Measurements from ENCODE around the gene HNRNPA1.
"Not testable (repeated sequence)": the region's sequence is repeated elsewhere in the genome, so short reads cannot be mapped to it uniquely, and the experiment has no call there.

HNRNPA1 gene

DNA sequence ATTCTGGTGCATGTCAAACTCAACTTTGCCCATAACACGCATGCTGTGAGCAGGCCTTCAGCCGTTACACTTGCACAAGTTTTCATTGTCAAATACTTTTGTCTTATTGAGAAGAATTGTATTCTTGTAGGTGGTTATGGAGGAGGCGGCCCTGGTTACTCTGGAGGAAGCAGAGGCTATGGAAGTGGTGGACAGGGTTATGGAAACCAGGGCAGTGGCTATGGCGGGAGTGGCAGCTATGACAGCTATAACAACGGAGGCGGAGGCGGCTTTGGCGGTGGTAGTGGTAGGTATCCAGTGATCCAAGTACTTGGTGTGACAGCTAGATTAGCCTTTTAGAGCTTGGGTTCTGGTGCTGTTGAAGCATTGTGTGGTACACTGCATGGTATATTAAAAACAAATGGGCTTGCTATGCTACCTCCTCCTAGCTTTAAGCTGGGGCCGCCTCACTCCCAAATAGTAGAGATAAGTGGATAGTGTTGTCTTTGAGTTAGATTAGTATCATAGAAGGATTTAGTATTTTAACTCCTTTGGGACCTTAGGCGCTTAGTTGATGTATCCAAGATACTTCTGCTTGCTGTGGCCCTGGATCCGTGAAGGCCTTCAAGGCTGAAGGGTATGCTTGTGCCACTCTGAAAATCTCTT lies 2.5 kb downstream of the HNRNPA1 start:
- peaks cover 24 to 55% of the 10 kb centered on the region in 2 donors for H3K4me1 Mint-ChIP-seq
- H3K9me3 Mint-ChIP-seq: no peaks in the 10 kb centered on the region
- no peaks in the 10 kb centered on the region for H3K27me3 Mint-ChIP-seq
- DNase-seq (no peak), ATAC-seq (replicated peaks) (no peak)
- H3K27ac Mint-ChIP-seq: no peak overlapping the region
- H3K4me3 Mint-ChIP-seq: no peak overlapping the region
- H3K36me3 Mint-ChIP-seq: peaks cover 18 to 32% of the 10 kb centered on the region in 2 donors

GRCh38 chr12:54284070-54284780 lies 3.7 kb downstream of the HNRNPA1 start:
- H3K9me3 Mint-ChIP-seq; DNase-seq; ATAC-seq (replicated peaks); H3K27me3 Mint-ChIP-seq: not testable (repeated sequence)
- H3K36me3 Mint-ChIP-seq: peaks cover 18 to 32% of the 10 kb centered on the region in 2 donors
- peaks cover 22 to 54% of the 10 kb centered on the region in 2 donors for H3K4me1 Mint-ChIP-seq
- H3K4me3 Mint-ChIP-seq: peak overlapping the region in 1 of 2 donors; percentile 57
- peak overlapping the region; percentile 81 for H3K27ac Mint-ChIP-seq

DNA sequence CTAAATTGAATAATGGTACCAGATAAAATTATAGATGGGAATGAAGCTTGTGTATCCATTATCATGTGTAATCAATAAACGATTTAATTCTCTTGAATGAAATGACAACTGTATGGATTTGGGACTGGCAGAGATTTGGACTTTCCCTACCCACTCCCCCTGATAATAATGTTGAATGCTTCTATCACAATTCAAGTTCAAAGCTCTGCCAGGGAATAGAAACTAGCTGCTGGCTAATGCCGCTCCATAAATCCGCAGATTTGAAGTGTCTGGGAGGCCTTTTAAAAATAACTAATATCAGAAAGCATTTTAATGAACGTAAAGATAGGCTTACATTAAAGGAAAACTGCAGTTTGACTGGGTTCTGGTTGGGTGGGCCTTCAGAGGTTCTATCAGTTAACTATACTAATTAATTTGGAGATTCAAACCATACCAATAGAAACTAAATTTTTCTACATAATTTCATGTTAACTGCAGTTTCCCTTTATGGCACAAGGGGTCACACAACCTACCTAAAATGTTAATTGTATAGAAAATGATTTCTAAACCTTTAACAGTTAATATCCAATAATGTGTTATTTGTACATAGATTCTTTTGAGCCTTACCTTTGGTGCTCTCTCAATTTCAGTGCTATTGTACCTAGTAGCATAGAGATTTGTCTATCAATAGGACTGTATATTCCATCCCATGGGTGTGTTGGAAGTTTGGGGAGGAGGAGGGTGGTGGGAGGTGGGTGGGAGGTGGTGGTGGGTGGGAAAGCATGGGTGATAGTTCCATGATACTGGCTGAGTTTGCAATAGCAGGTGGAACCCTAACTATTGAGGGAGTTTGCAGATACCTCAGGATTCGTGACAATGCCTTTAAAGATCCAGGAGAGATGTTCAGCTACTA lies 4.9 kb downstream of the HNRNPA1 start:
- H3K4me1 Mint-ChIP-seq: peaks cover 25 to 61% of the 10 kb centered on the region in 2 donors
- peaks cover 20 to 32% of the 10 kb centered on the region in 2 donors for H3K36me3 Mint-ChIP-seq
- H3K27me3 Mint-ChIP-seq: no peaks in the 10 kb centered on the region
- H3K27ac Mint-ChIP-seq: peak overlapping the region; percentile 80
- DNase-seq (no peak), ATAC-seq (replicated peaks) (no peak)
- no peaks in the 10 kb centered on the region for H3K9me3 Mint-ChIP-seq
- peak overlapping the region in 1 of 2 donors; percentile 18 for H3K4me3 Mint-ChIP-seq

GRCh38 chr12:54286042-54287030 lies 5.8 kb downstream of the HNRNPA1 start:
- ATAC-seq (replicated peaks) (no peak), DNase-seq (no peak)
- Mint-ChIP-seq H3K4me1 (peaks cover 25 to 61% of the 10 kb centered on the region in 2 donors), H3K36me3 (peaks cover 20 to 32% of the 10 kb centered on the region in 2 donors), H3K27ac (peak overlapping the region; percentile 80), H3K9me3 (no peaks in the 10 kb centered on the region), H3K27me3 (no peaks in the 10 kb centered on the region), H3K4me3 (peak overlapping the region in 1 of 2 donors; percentile 18)

- Mint-ChIP-seq H3K27ac (peak overlapping the region; percentile 47), H3K27me3 (no peaks in the 10 kb centered on the region)
- DNase-seq: no peak
Observed at GRCh38 chr12:54287261-54288157, 7.0 kb downstream of the HNRNPA1 start.

DNA sequence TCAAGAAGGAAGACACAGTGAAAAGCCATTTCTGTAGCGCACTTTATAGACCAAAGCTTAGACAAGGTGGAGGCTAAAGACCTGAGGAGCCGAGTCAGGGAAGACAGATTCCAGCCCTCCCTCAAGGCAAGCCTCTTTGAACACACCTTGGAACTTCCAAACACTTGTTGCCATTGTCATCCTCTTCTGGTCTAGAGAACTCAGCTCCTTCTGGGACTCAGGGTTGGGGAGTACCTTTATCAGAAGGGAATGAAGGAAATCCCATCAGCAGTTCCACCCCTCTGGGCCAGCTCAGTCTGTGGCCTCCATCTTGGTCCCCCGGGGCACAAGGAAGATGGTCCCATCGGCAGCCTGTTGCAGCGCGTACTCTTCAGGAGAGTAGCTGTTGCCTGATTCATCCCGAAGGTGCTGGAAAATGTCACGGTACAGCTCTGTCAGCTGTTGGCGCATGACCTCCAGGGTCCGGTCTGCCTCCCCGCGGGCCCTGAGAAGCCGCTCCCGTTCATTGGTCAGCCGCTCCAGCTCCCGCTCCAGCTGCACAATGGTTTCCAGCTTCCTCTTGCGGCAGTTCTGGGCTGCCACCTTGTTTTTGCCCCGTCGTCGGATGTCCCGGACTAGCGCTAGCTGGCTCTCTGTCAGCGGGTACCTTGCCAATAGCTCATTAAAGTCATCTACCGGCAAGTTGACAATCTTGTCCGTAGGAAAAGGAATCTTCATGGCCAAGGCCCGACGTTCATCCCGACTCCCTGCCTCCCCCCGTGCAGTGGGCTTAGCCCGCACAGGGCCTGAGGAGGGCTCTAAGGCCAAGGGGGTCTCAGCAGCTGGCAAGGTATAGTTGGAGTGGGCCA lies 11.8 kb downstream of the HNRNPA1 start:
- no peak for ATAC-seq (replicated peaks)

More at GRCh38 chr12:54287261-54288157, 7.0 kb downstream of the HNRNPA1 start:
- no peak overlapping the region for H3K4me3 Mint-ChIP-seq
- H3K4me1 Mint-ChIP-seq: peaks cover 20 to 57% of the 10 kb centered on the region in 2 donors
- ATAC-seq (replicated peaks): peak in 1 of 2 donors; percentile 11
- H3K9me3 Mint-ChIP-seq: no peaks in the 10 kb centered on the region
- H3K36me3 Mint-ChIP-seq: peaks cover 20 to 32% of the 10 kb centered on the region in 2 donors

DNA sequence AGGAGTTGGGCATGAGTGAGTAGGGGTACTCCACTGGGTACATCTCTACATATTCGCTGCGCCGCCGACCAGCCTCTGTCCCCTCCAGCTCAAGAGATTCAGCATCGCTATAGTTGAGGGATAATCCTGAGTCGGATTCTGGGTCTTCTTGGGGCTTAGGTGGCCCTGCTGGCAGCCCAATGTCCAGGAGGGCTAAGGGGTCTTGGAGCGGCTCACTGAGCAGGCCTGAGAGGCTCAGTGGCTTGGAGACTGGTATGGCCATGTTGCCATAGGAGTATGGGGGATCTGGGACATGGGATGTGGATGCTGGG lies 12.4 kb downstream of the HNRNPA1 start:
- no peak for ATAC-seq (replicated peaks)
- Mint-ChIP-seq H3K27me3 (peaks cover 3% of the 10 kb centered on the region in 2 donors), H3K36me3 (peaks cover 2 to 4% of the 10 kb centered on the region in 2 donors), H3K9me3 (no peaks in the 10 kb centered on the region), H3K4me1 (peaks cover 10 to 33% of the 10 kb centered on the region in 2 donors), H3K27ac (peak overlapping the region; percentile 63), H3K4me3 (no peak overlapping the region)
- DNase-seq: no peak

More for the DNA sequence above, 11.8 kb downstream of the HNRNPA1 start:
- Mint-ChIP-seq H3K4me3 (no peak overlapping the region), H3K27ac (no peak overlapping the region), H3K27me3 (no peaks in the 10 kb centered on the region), H3K36me3 (peaks cover 6 to 10% of the 10 kb centered on the region in 2 donors), H3K9me3 (no peaks in the 10 kb centered on the region), H3K4me1 (peaks cover 7 to 33% of the 10 kb centered on the region in 2 donors)
- DNase-seq: no peak

- Mint-ChIP-seq H3K4me1 (peaks cover 11 to 35% of the 10 kb centered on the region in 2 donors), H3K27me3 (peaks cover 11 to 13% of the 10 kb centered on the region in 2 donors), H3K9me3 (no peaks in the 10 kb centered on the region), H3K36me3 (peaks cover 0 to 1% of the 10 kb centered on the region in 2 donors), H3K4me3 (no peak overlapping the region), H3K27ac (no peak overlapping the region)
- DNase-seq: peak; percentile 31
- ATAC-seq (replicated peaks): peak; percentile 52 to 66
Observed at GRCh38 chr12:54294152-54294952, 13.8 kb downstream of the HNRNPA1 start.

DNA sequence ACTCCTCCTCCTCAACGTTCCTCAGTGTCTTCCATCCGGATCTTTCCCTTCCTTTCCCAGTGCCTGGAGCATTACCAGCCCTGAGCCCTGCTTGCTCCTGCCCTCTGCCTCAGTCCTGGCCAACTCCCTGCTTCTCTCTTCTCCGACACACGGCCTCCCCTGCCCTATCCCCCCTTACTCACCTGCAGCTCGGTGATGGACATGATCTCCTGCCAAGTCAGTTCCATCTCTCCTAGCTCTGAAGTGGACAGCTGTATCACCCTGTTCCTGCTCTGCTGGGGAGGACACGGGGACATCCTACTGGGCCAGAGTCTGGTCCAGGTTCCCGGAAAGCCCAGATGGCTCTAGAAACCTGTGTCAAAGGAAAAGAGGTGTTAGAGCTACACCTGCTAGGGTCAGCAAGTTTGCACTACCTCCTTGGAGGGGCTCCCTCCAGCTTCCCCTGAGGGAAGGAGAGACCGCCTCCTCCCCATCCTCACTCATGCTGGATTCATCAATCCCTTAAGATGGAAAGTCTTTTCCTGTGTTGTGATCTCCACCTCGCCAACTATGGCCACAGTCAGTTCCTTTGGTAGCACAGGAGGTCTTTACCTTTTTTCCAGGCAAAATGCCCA lies 14.5 kb downstream of the HNRNPA1 start:
- ATAC-seq (replicated peaks) (no peak), DNase-seq (no peak)
- Mint-ChIP-seq H3K4me3 (no peak overlapping the region), H3K27me3 (peaks cover 18 to 20% of the 10 kb centered on the region in 2 donors), H3K4me1 (peaks cover 13 to 36% of the 10 kb centered on the region in 2 donors), H3K36me3 (no peaks in the 10 kb centered on the region), H3K27ac (no peak overlapping the region), H3K9me3 (no peaks in the 10 kb centered on the region)

- H3K27ac Mint-ChIP-seq: no peak overlapping the region
- no peak overlapping the region for H3K4me3 Mint-ChIP-seq
- no peak for ATAC-seq (replicated peaks)
- peaks cover 26 to 35% of the 10 kb centered on the region in 2 donors for H3K27me3 Mint-ChIP-seq
- H3K36me3 Mint-ChIP-seq: no peaks in the 10 kb centered on the region
- H3K4me1 Mint-ChIP-seq: peaks cover 23 to 51% of the 10 kb centered on the region in 2 donors
- H3K9me3 Mint-ChIP-seq: no peaks in the 10 kb centered on the region
- no peak for DNase-seq
Observed at GRCh38 chr12:54296393-54297099, 16.0 kb downstream of the HNRNPA1 start.

All from stimulated activated naive B cell treated with anti-CD40 and anti-IgM and Interleukin-4, amounts not matched to agents 10 μg/mL and 1 μg/mL and 100 μg/mL, for 72 hours (primary cell).